A673 (cell line): ENCODE results near the gene GPR15LG.

Source experiments
- EZH2 ChIP-seq: fragments of 200-600 bp; sonication (generic); IDR thresholded peaks from 2 replicates; pipeline ENCODE4 v1.6.1; 2017; ENCODE audit warnings: borderline replicate concordance, low read depth, mild to moderate bottlenecking, mixed read lengths, antibody characterized with exemption, low read length; ENCODE audit not compliant: poor library complexity, severe bottlenecking
- TF ChIP-seq, protein P1 (sequence below): fragments of 300-800, 200-600 bp; sonication (generic); conservative IDR thresholded peaks from 2 replicates; pipeline ENCODE4 v1.5.1; 2017; ENCODE audit warnings: low read depth, mild to moderate bottlenecking, antibody characterized with exemption, low read length, moderate library complexity, mixed read lengths

- TF ChIP-seq, protein P1, sequence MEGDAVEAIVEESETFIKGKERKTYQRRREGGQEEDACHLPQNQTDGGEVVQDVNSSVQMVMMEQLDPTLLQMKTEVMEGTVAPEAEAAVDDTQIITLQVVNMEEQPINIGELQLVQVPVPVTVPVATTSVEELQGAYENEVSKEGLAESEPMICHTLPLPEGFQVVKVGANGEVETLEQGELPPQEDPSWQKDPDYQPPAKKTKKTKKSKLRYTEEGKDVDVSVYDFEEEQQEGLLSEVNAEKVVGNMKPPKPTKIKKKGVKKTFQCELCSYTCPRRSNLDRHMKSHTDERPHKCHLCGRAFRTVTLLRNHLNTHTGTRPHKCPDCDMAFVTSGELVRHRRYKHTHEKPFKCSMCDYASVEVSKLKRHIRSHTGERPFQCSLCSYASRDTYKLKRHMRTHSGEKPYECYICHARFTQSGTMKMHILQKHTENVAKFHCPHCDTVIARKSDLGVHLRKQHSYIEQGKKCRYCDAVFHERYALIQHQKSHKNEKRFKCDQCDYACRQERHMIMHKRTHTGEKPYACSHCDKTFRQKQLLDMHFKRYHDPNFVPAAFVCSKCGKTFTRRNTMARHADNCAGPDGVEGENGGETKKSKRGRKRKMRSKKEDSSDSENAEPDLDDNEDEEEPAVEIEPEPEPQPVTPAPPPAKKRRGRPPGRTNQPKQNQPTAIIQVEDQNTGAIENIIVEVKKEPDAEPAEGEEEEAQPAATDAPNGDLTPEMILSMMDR = no peak
- TF ChIP-seq EZH2 = no peak
Measured at GRCh38 chr10:84230359-84230758, 56.8 kb downstream of the GPR15LG start.
